Measurements from ENCODE around the gene CARMIL3.
"Not testable (repeated sequence)": the region's sequence is repeated elsewhere in the genome, so short reads cannot be mapped to it uniquely, and the experiment has no call there.

Gene CARMIL3

GRCh38 chr14:24049002-24049401 lies 2.8 kb upstream of the CARMIL3 start:
- DNase-seq (ENCODE audit: low read depth in 1 of 2, low spot score in 1 of 2); H3K4me3 ChIP-seq (replicated peaks; ENCODE audit: insufficient read depth, low read length); H3K27ac ChIP-seq (replicated peaks): not testable (repeated sequence)
- H3K27me3 ChIP-seq (ENCODE audit: insufficient read depth, poor library complexity, severe bottlenecking): peaks cover 18% of the 10 kb centered on the region
- TF ChIP-seq SPI1 (IDR thresholded peaks at IDR 0.05; ENCODE audit: borderline replicate concordance, low read depth): peak; percentile 94

- H3K4me3 ChIP-seq (replicated peaks; ENCODE audit: insufficient read depth, low read length); DNase-seq (ENCODE audit: low read depth in 1 of 2, low spot score in 1 of 2); H3K27ac ChIP-seq (replicated peaks): not testable (repeated sequence)
- peaks cover 20% of the 10 kb centered on the region for H3K27me3 ChIP-seq (ENCODE audit: insufficient read depth, poor library complexity, severe bottlenecking)
These were observed 1.1 kb upstream of the CARMIL3 start for GRCh38 chr14:24050753-24051152.

- Histone ChIP-seq H3K27me3 (ENCODE audit: insufficient read depth, poor library complexity, severe bottlenecking) (peaks cover 20% of the 10 kb centered on the region), H3K27ac (replicated peaks) (no peak overlapping the region), H3K4me3 (replicated peaks; ENCODE audit: insufficient read depth, low read length) (peak overlapping the region; percentile 45)
- TF ChIP-seq POLR2AphosphoS5 (IDR thresholded peaks at IDR 0.05; ENCODE audit: low read depth): no peak
- no peak for TF ChIP-seq SPI1 (IDR thresholded peaks at IDR 0.05; ENCODE audit: borderline replicate concordance, low read depth)
- no peak for TF ChIP-seq CTCF (IDR thresholded peaks at IDR 0.05; ENCODE audit: insufficient read depth, low read length)
- no peak for TF ChIP-seq GABPA (IDR thresholded peaks at IDR 0.05; ENCODE audit: low read depth)
- TF ChIP-seq REST (IDR thresholded peaks at IDR 0.05; ENCODE audit: insufficient replicate concordance, low read depth): no peak
- no peak for DNase-seq (ENCODE audit: low read depth in 1 of 2, low spot score in 1 of 2)
These were observed 527 bp upstream of the CARMIL3 start for GRCh38 chr14:24051176-24051788.

- TF ChIP-seq GABPA (IDR thresholded peaks at IDR 0.05; ENCODE audit: low read depth) (no peak), REST (IDR thresholded peaks at IDR 0.05; ENCODE audit: insufficient replicate concordance, low read depth) (no peak), POLR2AphosphoS5 (IDR thresholded peaks at IDR 0.05; ENCODE audit: low read depth) (no peak), CTCF (IDR thresholded peaks at IDR 0.05; ENCODE audit: insufficient read depth, low read length) (no peak), SPI1 (IDR thresholded peaks at IDR 0.05; ENCODE audit: borderline replicate concordance, low read depth) (no peak)
- no peak for DNase-seq (ENCODE audit: low read depth in 1 of 2, low spot score in 1 of 2)
- no peak overlapping the region; the same call in 1 of the 2 replicates for H3K4me3 ChIP-seq (replicated peaks; ENCODE audit: insufficient read depth, low read length)
- peaks cover 20% of the 10 kb centered on the region for H3K27me3 ChIP-seq (ENCODE audit: insufficient read depth, poor library complexity, severe bottlenecking)
- no peak overlapping the region for H3K27ac ChIP-seq (replicated peaks)
These were observed 1.1 kb downstream of the CARMIL3 start for GRCh38 chr14:24052656-24053547.
